Measurements from ENCODE around the gene RPLP1. TPM values are rescaled to one million over a fixed set of nuclear protein-coding genes. Genes with fewer than 3 reads are reported as not detected.

RPLP1 gene
- 1,143 TPM for total RNA-seq
- long read RNA-seq, transcript RPLP1-202 (3 exons, 445 nt) = minor isoform, 6 of 1,225 reads
- long read RNA-seq, transcript RPLP1-201 (4 exons, 1,197 nt) = major isoform, 1,136 of 1,225 reads
- long read RNA-seq, transcript RPLP1-204 (3 exons, 940 nt) = minor isoform, 7 of 1,225 reads
- long read RNA-seq, partial matches to known transcripts = 65 of 1,225 reads
- long read RNA-seq, other reads (novel, unspliced or antisense) = 11 of 1,225 reads

- ATAC-seq (peak; percentile 96), DNase-seq (peak; percentile 99)
- intact Hi-C loops (cut with micrococcal nuclease) = no loop called here
Measured at GRCh38 chr15:69452692-69453521, at the start of gene RPLP1. Gene RPLP1 (plus strand): TSS chr15:69452818. CDS start chr15:69452949, 131 bp downstream.

- intact Hi-C loops (cut with micrococcal nuclease) = no loop called here
- ATAC-seq (no peak), DNase-seq (no peak)
Measured at GRCh38 chr15:69403594-69403993, 49.0 kb upstream of the RPLP1 start.

- intact Hi-C loops (cut with micrococcal nuclease) = no loop called here
- DNase-seq = no peak
- ATAC-seq = no peak
Measured at GRCh38 chr15:69405110-69405509, 47.5 kb upstream of the RPLP1 start.

DNA sequence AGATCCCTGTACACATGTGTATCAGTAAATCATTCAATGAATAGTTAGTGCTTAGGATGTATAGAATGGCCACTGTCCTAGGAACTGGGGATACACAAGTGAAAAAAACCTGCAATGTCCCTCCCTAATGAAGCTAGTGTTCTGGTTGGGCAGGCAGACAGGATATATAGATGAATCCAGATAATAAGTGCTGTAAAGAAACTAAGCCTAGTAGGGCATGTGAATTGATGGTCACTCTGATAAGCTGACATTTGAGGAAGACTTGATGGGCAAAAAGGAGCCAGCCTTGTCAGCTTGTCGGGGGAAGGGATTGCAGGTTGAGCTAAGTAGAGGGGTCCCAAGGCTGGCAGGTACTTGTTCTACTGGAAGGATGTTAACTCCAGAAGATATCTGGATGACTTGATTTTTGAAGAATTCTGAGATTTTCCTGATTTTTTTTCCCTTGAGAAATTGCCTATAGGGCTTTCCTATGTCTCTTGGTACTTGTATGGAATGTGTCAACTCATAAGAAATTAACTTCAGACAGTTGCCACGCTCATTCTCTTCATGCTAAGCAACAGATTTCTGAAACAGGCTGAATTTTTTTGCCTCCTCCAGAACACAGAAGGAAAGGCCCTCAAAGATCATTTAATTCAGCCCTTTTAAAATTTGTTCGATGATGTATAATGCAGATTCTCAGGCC, 44.8 kb upstream of the RPLP1 start:
- intact Hi-C loops (cut with micrococcal nuclease) = no loop called here
- no peak for DNase-seq

DNA sequence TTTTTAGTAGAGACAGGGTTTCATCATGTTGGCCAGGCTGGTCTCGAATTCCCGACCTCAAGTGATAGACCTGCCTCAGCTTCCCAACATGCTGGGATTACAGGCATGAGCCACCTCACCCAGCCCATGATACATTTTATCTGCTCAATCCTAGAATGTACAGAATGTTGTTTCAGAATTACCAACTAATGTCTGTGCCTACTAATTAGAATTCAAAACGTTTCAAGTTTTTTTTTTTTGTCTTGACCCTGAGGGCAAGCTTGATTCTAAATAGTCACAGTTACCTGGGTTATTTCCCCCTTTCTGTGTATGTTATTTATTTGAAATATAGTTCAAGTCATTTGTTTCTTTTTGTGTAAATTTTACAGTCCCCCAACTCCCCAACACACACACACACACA, 43.8 kb upstream of the RPLP1 start:
- ATAC-seq = no peak
- no peak for DNase-seq
- intact Hi-C loops (cut with micrococcal nuclease) = no loop called here

More for the DNA sequence above, 44.8 kb upstream of the RPLP1 start:
- no peak for ATAC-seq

GRCh38 chr15:69410248-69410874, 42.3 kb upstream of the RPLP1 start:
- peak; percentile 26 for ATAC-seq
- intact Hi-C loops (cut with micrococcal nuclease) = no loop called here

DNA sequence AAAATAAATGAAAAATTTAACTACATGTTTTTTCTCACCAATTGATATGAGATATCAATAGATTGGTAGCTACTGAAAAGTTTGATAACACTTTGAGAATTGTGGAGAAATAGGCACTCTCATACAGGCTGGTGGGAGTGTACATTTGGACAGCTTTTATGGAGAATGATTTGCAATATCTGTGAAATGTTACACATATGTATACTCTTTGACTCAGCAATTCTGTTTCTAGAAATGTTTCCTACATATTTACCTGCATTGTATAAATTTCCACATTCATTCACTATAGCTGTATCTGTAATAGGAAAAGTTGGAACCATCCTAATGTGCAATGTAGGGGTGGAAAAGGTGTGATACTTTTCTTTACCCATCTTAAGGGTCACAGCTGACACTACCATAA, 40.3 kb upstream of the RPLP1 start:
- DNase-seq (no peak), ATAC-seq (no peak)
- intact Hi-C loops (cut with micrococcal nuclease) = no loop called here

More at GRCh38 chr15:69410248-69410874, 42.3 kb upstream of the RPLP1 start:
- DNase-seq = no peak

DNA sequence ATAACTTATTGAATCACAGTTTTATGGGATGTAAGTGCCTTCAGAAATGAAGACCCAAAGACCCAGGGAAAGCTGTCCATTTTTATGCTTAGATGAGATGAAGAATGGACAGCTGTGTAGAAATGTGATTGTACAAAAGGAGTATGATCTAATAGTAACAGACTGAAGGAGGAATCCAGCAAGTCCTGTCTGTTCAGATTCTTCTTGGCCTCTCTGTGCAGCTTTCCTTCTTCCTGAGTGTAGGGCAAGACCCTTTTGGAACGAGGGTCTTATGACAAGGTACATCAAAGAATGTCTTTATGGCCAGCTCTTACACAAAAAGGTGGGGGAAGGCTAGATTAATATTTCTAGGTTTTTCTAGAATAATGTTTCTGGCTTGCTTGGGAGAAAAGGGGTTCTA, 39.9 kb upstream of the RPLP1 start:
- no peak for ATAC-seq
- intact Hi-C loops (cut with micrococcal nuclease) = no loop called here
- no peak for DNase-seq

GRCh38 chr15:69413822-69414700, 38.6 kb upstream of the RPLP1 start, which contains the start of gene KIF23:
Gene KIF23 (plus strand): TSS chr15:69414349. CDS start chr15:69414466, 117 bp downstream.
- intact Hi-C loops (cut with micrococcal nuclease) = no loop called here

GRCh38 chr15:69414701-69415167, 37.9 kb upstream of the RPLP1 start:
- ATAC-seq = peak; percentile 59
- DNase-seq = peak; percentile 35
- intact Hi-C loops (cut with micrococcal nuclease) = no loop called here

More at GRCh38 chr15:69413822-69414700, 38.6 kb upstream of the RPLP1 start, which contains the start of gene KIF23:
- peak; percentile 93 for DNase-seq
- ATAC-seq = peak; percentile 99

DNA sequence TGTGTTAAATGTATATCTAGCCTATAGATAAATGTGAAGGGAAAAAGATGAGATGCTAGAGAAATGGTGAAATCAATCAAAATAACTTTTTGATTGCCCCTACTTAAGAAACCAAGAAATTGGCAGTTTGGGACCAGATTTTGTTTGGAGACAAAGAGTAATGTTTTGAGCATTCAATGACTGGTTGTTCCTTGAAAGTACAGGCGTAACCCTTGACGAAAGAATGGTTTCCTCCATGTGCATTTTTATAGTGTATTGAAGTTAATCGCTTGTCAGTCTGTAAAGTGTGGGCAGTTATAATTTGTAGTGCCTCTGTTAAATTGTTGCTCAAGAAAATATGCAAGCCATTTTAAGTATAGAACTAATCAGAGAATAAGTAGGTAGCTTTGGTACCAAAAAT, 37.2 kb upstream of the RPLP1 start:
- intact Hi-C loops (cut with micrococcal nuclease) = no loop called here
- ATAC-seq = no peak
- DNase-seq = no peak

- intact Hi-C loops (cut with micrococcal nuclease) = no loop called here
Measured at GRCh38 chr15:69417581-69417980, 35.0 kb upstream of the RPLP1 start.

DNA sequence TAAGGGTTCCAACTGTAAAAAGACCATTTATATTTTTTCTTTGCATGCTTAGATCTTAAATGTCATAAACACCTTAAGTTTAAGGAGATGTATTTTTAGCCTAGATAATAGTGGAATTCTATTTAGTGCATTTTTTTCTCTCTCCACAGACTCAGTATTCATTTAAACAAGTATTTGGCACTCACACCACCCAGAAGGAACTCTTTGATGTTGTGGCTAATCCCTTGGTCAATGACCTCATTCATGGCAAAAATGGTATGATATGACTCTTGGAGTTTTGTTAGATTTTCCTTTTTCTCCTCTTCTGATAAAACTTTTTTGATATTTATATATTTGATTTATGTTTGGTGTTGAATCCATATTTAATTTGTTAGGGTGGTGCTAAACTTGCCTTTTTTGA, 31.1 kb upstream of the RPLP1 start:
- intact Hi-C loops (cut with micrococcal nuclease) = no loop called here
- DNase-seq (no peak), ATAC-seq (no peak)

More at GRCh38 chr15:69417581-69417980, 35.0 kb upstream of the RPLP1 start:
- no peak for ATAC-seq
- no peak for DNase-seq

DNA sequence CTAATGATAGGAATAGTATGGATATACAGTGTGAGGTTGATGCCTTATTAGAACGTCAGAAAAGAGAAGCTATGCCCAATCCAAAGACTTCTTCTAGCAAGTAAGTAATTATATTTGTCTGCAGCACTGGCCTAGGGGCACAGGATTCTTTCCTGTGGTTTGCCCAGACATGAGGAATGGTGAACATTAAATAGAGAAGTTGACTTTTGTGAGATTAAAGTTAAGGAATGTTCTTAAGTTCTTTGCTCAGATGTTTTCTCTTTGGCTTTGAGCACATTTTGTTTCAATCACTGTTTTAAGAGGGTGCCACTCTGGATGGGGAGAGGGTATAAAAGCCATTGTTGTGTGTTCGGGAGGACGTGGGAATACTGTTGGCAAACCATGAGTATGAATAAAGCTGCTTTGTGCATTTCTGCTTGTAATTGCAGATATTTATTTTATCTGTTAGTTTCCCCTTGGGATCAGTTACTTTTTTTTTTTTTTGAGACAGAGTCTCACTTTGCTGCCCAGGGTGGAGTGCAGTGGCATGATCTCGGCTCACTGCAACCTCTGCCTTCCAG, 30.2 kb upstream of the RPLP1 start:
- intact Hi-C loops (cut with micrococcal nuclease) = no loop called here
- no peak for DNase-seq
- no peak for ATAC-seq

GRCh38 chr15:69424001-69424400, 28.6 kb upstream of the RPLP1 start:
- DNase-seq = no peak
- intact Hi-C loops (cut with micrococcal nuclease) = no loop called here
- no peak for ATAC-seq

DNA sequence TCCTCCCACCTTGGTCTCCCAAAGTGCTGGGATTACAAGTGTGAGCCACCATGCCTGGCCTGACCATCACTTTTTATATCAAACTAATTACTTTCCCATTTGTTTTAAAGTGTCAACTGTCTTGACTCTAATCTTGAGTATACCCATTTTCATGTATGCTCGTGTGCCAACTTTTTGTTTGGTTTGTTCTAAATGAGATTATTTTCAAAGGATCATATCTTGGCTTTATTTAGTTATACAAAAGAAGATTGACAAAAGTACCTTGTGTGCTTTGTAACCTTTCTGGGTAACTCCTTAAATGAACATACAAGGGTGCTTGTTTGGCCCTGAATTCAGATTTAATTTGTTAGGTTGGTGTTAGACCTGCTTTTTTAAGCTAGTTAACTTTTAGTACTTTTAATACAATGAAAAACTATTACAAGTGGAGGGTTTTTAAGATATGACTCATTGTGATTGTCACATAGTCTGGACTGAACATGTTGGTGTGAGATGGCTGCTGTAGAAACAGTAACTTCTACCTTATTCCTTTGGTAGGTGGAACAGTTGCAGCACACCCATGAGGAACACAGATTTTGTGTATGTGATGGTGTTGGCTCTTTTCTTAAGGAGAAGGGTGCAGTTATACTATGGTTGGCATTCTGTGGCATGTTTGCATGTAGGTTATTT, 27.7 kb upstream of the RPLP1 start:
- intact Hi-C loops (cut with micrococcal nuclease) = no loop called here
- ATAC-seq (no peak), DNase-seq (no peak)

DNA sequence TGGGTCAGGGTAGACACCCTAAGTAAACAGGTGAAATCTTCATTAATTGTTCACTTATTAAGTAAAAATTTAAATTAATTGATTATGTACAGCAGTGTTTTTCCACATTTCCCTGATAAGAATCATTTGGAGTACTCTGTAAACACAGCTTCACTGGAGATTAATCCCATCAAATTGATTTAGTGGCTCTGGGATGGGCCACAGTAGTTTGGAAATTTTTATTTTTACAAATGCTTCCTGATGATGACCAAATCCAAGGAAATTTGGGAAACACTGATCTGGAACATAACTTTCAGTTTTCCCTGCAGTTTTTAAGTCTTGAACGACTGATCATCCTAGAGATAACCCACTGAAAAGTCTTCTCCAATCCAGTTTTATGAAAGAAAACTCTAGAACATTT, 18.8 kb upstream of the RPLP1 start:
- no peak for DNase-seq
- intact Hi-C loops (cut with micrococcal nuclease) = no loop called here

GRCh38 chr15:69434238-69434637, 18.4 kb upstream of the RPLP1 start:
- DNase-seq (no peak), ATAC-seq (no peak)
- intact Hi-C loops (cut with micrococcal nuclease) = no loop called here

More for the DNA sequence above, 18.8 kb upstream of the RPLP1 start:
- no peak for ATAC-seq
